ENCODE data around the gene NTF3.
"Not testable (repeated sequence)": the region's sequence is repeated elsewhere in the genome, so short reads cannot be mapped to it uniquely, and the experiment has no call there.

DNA sequence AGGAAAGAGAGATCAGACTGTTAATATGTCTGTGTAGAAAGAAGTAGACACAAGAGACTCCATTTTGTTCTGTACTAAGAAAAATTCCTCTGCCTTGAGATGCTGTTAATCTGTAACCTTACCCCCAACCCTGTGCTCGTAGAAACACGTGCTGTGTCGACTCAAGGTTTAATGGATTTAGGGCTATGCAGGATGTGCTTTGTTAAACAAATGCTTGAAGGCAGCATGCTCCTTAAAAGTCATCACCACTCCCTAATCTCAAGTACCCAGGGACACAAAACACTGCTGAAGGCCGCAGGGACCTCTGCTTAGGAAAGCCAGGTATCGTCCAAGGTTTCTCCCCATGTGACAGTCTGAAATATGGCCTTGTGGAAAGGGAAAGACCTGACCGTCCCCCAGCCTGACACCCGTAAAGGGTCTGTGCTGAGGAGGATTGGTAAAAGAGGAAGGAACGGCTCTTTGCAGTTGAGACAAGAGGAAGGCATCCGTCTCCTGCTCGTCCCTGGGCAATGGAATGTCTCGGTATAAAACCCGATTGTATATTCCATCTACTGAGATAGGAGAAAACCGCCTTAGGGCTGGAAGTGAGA, 105.2 kb downstream of the NTF3 start:
- TF ChIP-seq NBN (IDR thresholded peaks at IDR 0.05; ENCODE audit: low read depth); POLR2A (conservative IDR thresholded peaks at IDR 0.05): not testable (repeated sequence)

All from K562 (cell line).